ENCODE data around the gene CFAP54.

DNA sequence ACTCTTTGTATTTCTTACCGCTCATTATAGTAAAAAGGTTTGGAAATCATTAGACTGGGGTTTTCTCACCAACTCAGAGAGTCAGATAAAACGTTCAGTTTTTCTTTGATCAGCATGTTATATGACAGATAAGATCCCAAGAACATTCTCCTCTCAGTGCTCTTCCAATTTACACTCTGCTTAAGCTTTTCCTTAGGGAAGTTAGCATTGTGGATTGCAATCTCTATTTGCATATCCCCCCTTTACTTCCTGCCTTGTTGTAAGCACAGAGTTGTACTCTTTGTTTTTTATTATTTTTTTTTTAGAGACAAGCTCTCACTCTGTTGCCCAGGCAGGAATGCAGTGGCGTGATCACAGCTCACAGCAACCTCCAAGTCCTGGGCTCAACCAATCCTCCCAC, 11.4 kb upstream of the CFAP54 start:
- TF ChIP-seq, protein P1, sequence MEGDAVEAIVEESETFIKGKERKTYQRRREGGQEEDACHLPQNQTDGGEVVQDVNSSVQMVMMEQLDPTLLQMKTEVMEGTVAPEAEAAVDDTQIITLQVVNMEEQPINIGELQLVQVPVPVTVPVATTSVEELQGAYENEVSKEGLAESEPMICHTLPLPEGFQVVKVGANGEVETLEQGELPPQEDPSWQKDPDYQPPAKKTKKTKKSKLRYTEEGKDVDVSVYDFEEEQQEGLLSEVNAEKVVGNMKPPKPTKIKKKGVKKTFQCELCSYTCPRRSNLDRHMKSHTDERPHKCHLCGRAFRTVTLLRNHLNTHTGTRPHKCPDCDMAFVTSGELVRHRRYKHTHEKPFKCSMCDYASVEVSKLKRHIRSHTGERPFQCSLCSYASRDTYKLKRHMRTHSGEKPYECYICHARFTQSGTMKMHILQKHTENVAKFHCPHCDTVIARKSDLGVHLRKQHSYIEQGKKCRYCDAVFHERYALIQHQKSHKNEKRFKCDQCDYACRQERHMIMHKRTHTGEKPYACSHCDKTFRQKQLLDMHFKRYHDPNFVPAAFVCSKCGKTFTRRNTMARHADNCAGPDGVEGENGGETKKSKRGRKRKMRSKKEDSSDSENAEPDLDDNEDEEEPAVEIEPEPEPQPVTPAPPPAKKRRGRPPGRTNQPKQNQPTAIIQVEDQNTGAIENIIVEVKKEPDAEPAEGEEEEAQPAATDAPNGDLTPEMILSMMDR (IDR thresholded peaks at IDR 0.05) = no peak
- TF ChIP-seq, protein P2, sequence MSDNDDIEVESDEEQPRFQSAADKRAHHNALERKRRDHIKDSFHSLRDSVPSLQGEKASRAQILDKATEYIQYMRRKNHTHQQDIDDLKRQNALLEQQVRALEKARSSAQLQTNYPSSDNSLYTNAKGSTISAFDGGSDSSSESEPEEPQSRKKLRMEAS (CRISPR knock-in tag; IDR thresholded peaks at IDR 0.05) = no peak
- TF ChIP-seq FOXK1 (CRISPR knock-in tag; IDR thresholded peaks at IDR 0.05) = no peak
- TF ChIP-seq, protein P3, sequence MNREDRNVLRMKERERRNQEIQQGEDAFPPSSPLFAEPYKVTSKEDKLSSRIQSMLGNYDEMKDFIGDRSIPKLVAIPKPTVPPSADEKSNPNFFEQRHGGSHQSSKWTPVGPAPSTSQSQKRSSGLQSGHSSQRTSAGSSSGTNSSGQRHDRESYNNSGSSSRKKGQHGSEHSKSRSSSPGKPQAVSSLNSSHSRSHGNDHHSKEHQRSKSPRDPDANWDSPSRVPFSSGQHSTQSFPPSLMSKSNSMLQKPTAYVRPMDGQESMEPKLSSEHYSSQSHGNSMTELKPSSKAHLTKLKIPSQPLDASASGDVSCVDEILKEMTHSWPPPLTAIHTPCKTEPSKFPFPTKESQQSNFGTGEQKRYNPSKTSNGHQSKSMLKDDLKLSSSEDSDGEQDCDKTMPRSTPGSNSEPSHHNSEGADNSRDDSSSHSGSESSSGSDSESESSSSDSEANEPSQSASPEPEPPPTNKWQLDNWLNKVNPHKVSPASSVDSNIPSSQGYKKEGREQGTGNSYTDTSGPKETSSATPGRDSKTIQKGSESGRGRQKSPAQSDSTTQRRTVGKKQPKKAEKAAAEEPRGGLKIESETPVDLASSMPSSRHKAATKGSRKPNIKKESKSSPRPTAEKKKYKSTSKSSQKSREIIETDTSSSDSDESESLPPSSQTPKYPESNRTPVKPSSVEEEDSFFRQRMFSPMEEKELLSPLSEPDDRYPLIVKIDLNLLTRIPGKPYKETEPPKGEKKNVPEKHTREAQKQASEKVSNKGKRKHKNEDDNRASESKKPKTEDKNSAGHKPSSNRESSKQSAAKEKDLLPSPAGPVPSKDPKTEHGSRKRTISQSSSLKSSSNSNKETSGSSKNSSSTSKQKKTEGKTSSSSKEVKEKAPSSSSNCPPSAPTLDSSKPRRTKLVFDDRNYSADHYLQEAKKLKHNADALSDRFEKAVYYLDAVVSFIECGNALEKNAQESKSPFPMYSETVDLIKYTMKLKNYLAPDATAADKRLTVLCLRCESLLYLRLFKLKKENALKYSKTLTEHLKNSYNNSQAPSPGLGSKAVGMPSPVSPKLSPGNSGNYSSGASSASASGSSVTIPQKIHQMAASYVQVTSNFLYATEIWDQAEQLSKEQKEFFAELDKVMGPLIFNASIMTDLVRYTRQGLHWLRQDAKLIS (CRISPR knock-in tag; IDR thresholded peaks at IDR 0.05; ENCODE audit: borderline replicate concordance) = no peak
